H1 (cell line): ENCODE measurements around the gene MYO5B. TPM values are rescaled to one million over a fixed set of nuclear protein-coding genes. Genes with fewer than 3 reads are reported as not detected.

Source experiments
- BCL11A ChIP-seq, 2 experiments: IDR thresholded peaks; one replicate each; pipeline ENCODE4 v1.6.1; 2011; ENCODE audit warnings: low read depth in 2 of 2, low read length in 2 of 2, mild to moderate bottlenecking in 2 of 2
- CBX8 ChIP-seq: fragments of 300-800, 300-1000 bp; sonication (generic); IDR thresholded peaks from 2 replicates; pipeline ENCODE4 v1.7.1; 2016; ENCODE audit warnings: low read depth, low read length, borderline replicate concordance
- MAFK ChIP-seq: IDR thresholded peaks from 2 replicates; pipeline ENCODE4 v1.6.1; 2012; ENCODE audit warnings: low read depth, mild to moderate bottlenecking, improper control_type of control experiment, low read length
- POU5F1 ChIP-seq: IDR thresholded peaks from 2 replicates; pipeline ENCODE4 v1.6.1; 2011; ENCODE audit warnings: low read depth, mild to moderate bottlenecking, low read length, moderate library complexity
- SAP30 ChIP-seq: fragments of 300-600 bp; sonication (generic); IDR thresholded peaks from 2 replicates; pipeline ENCODE4 v1.7.1; 2012; ENCODE audit warnings: low read length, moderate library complexity, mild to moderate bottlenecking, inconsistent platforms; ENCODE audit not compliant: insufficient read depth, insufficient replicate concordance
- SIN3A ChIP-seq, 2 experiments: IDR thresholded peaks in 1 of 2; conservative IDR thresholded peaks in 1 of 2; 2 replicates each; pipeline ENCODE4 v1.6.1; 2011 to 2012; ENCODE audit warnings: low read length in 2 of 2, improper control_type of control experiment in 1 of 2, low read depth in 1 of 2, mild to moderate bottlenecking in 1 of 2
- SP1 ChIP-seq: IDR thresholded peaks from 2 replicates; pipeline ENCODE4 v1.6.1; 2011; ENCODE audit warnings: low read depth, low read length
- TBP ChIP-seq: IDR thresholded peaks from 2 replicates; pipeline ENCODE4 v1.6.1; 2011; ENCODE audit warnings: low read depth, low read length, improper control_type of control experiment
- polyA plus RNA-seq, 7 experiments: library from polyadenylated mRNA; depleted of rRNA in 3 of 7; stranded (reverse) in 5 of 7; unstranded in 2 of 7; fragments of >200 nt in 5 of 7; fragments of 200-250 nt in 2 of 7; gene quantifications; 1 replicate in 5 of 7; 2 replicates in 1 of 7; 4 replicates in 1 of 7; pipeline versions ENCODE4 v1.2.1 to v1.2.3, GENCODE V29; 2011 to 2013; ENCODE audit warnings: missing spikeins in 2 of 7, mixed read lengths in 2 of 7
- total RNA-seq: library from RNA; stranded (reverse); fragmentation: NEBNext Ultra II Directional; extraction: Animal tissue kit (Norgen Biotek cat#: 25700); gene quantifications from 2 replicates; pipeline ENCODE4 v1.2.1, GENCODE V29; 2021
- TF ChIP-seq, protein P1 (sequence below): fragments of 300-600 bp; sonication (generic); IDR thresholded peaks from 2 replicates; pipeline ENCODE4 v1.7.1; 2012; ENCODE audit warnings: low read length, moderate library complexity, mild to moderate bottlenecking, inconsistent platforms; ENCODE audit not compliant: insufficient replicate concordance

MYO5B gene
- total and polyA plus RNA-seq, 2 of the 8 experiments (the other 6 are each of a cell fraction or from before 2014, with no cell fraction given): 6.4 to 7.7 TPM

DNA sequence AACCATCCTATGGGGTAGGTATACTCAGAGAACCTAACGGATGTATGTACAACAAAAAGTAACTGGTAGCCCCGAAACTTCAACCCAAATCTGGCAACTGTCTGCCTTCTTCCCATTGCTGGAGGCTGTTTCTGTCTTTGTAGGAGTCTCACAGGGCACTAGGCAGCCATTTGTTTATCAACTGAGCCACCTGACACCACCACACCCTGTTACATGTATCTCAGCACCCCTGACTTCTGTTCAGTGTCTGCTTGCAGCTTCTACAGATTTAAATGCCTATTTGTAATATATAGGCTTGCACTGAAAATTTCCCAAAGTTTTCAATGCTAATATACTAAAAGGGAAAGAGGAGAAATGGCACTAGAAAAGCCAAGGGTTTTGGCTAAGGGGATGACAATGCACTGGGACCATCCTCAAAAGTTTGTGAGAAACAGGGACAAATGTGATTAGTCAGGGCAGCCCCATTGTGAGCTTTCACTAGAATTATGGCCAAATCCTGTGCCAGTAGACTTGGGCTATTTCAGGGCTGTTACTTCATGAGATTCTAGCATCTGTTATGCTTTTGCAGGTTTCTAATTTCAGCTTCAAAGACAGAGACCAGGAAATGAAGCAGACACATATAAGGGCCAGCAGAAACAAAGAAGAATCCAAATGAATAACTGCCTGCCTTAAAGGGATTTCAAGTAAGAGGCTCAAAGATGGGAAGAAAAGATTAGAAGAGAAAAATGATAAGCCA, 103.3 kb downstream of the MYO5B start (continued):
- TF ChIP-seq, protein P1, sequence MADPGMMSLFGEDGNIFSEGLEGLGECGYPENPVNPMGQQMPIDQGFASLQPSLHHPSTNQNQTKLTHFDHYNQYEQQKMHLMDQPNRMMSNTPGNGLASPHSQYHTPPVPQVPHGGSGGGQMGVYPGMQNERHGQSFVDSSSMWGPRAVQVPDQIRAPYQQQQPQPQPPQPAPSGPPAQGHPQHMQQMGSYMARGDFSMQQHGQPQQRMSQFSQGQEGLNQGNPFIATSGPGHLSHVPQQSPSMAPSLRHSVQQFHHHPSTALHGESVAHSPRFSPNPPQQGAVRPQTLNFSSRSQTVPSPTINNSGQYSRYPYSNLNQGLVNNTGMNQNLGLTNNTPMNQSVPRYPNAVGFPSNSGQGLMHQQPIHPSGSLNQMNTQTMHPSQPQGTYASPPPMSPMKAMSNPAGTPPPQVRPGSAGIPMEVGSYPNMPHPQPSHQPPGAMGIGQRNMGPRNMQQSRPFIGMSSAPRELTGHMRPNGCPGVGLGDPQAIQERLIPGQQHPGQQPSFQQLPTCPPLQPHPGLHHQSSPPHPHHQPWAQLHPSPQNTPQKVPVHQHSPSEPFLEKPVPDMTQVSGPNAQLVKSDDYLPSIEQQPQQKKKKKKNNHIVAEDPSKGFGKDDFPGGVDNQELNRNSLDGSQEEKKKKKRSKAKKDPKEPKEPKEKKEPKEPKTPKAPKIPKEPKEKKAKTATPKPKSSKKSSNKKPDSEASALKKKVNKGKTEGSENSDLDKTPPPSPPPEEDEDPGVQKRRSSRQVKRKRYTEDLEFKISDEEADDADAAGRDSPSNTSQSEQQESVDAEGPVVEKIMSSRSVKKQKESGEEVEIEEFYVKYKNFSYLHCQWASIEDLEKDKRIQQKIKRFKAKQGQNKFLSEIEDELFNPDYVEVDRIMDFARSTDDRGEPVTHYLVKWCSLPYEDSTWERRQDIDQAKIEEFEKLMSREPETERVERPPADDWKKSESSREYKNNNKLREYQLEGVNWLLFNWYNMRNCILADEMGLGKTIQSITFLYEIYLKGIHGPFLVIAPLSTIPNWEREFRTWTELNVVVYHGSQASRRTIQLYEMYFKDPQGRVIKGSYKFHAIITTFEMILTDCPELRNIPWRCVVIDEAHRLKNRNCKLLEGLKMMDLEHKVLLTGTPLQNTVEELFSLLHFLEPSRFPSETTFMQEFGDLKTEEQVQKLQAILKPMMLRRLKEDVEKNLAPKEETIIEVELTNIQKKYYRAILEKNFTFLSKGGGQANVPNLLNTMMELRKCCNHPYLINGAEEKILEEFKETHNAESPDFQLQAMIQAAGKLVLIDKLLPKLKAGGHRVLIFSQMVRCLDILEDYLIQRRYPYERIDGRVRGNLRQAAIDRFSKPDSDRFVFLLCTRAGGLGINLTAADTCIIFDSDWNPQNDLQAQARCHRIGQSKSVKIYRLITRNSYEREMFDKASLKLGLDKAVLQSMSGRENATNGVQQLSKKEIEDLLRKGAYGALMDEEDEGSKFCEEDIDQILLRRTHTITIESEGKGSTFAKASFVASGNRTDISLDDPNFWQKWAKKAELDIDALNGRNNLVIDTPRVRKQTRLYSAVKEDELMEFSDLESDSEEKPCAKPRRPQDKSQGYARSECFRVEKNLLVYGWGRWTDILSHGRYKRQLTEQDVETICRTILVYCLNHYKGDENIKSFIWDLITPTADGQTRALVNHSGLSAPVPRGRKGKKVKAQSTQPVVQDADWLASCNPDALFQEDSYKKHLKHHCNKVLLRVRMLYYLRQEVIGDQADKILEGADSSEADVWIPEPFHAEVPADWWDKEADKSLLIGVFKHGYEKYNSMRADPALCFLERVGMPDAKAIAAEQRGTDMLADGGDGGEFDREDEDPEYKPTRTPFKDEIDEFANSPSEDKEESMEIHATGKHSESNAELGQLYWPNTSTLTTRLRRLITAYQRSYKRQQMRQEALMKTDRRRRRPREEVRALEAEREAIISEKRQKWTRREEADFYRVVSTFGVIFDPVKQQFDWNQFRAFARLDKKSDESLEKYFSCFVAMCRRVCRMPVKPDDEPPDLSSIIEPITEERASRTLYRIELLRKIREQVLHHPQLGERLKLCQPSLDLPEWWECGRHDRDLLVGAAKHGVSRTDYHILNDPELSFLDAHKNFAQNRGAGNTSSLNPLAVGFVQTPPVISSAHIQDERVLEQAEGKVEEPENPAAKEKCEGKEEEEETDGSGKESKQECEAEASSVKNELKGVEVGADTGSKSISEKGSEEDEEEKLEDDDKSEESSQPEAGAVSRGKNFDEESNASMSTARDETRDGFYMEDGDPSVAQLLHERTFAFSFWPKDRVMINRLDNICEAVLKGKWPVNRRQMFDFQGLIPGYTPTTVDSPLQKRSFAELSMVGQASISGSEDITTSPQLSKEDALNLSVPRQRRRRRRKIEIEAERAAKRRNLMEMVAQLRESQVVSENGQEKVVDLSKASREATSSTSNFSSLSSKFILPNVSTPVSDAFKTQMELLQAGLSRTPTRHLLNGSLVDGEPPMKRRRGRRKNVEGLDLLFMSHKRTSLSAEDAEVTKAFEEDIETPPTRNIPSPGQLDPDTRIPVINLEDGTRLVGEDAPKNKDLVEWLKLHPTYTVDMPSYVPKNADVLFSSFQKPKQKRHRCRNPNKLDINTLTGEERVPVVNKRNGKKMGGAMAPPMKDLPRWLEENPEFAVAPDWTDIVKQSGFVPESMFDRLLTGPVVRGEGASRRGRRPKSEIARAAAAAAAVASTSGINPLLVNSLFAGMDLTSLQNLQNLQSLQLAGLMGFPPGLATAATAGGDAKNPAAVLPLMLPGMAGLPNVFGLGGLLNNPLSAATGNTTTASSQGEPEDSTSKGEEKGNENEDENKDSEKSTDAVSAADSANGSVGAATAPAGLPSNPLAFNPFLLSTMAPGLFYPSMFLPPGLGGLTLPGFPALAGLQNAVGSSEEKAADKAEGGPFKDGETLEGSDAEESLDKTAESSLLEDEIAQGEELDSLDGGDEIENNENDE: no peak
- TF ChIP-seq CBX8 (no peak), SAP30 (no peak), BCL11A (IDR thresholded peaks at IDR 0.05; ENCODE audit: low read depth in 2 of 2, low read length in 2 of 2) (no peak), MAFK (no peak), TBP (no peak), POU5F1 (no peak), SP1 (no peak), SIN3A (conservative IDR thresholded peaks at IDR 0.05 in 1 of 2, IDR thresholded peaks at IDR 0.05 in 1 of 2; ENCODE audit: low read depth in 1 of 2, low read length in 2 of 2) (no peak)
